Subcutaneous adipose tissue (tissue), 4 donors: ENCODE data around the gene PTPRJ. TPM values are rescaled to one million over a fixed set of nuclear protein-coding genes. Genes with fewer than 3 reads are reported as not detected.

Experiments
- total RNA-seq, 4 donors: library from RNA; depleted of rRNA; stranded (reverse); fragments of >200 nt; gene quantifications; one replicate each; pipeline ENCODE4 v1.1.0, GENCODE V29; 2016
- TF ChIP-seq, protein P1 (sequence below): fragments of 450-650 bp; IDR thresholded peaks from one replicate; pipeline ENCODE4 v1.5.1; 2016; ENCODE audit warnings: low read depth, mild to moderate bottlenecking, control low read depth, antibody characterized with exemption, moderate library complexity

The PTPRJ gene
- total RNA-seq, 4 donors from 2014 or later: 5.1 to 28.7 (median 9.4) TPM

DNA sequence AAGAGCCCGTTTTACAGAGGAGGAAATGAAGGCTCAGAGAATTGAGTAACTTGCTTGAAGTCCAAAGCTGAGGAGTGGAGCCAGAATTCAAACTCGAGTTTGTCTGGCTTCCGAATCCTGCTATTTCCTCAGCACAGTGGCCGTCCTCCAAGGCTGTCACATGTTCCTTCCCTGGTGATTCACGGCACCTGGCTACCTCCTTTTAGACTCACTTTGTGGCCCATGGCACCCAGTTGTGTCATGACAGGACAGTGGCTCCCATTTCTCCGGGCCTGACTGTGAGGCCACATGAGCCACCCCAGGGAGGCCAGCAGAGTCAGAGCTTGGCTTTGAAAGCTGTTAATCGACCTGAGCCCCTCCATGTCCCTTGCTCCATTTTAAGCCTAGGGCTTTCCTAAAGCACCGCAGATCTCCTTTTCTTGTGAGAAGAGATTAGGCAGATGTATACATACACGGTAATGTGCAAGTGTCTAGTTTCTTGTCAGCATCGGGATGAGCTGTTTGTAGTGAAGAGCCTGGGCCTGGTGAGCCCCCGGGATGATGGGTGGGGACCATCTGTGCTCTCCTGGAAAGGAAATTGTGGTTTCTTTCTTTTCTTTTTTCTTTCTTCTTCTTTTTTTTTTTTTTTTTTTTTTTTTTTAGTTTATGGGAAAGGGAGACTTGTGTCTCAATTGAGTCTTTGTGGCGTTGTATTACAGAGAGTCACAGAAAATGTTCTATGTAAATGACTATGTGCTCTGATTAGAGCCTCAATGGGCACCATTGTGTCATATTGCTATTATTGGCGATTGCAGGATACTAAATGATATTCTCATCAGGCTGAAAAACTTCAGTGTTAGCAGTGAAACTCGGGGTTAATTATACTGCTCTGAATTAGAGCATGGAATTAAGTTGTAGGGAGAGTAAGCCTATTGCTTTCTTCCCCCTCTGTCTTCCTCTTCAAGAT is 54.8 kb downstream of the PTPRJ start:
- TF ChIP-seq, protein P1, sequence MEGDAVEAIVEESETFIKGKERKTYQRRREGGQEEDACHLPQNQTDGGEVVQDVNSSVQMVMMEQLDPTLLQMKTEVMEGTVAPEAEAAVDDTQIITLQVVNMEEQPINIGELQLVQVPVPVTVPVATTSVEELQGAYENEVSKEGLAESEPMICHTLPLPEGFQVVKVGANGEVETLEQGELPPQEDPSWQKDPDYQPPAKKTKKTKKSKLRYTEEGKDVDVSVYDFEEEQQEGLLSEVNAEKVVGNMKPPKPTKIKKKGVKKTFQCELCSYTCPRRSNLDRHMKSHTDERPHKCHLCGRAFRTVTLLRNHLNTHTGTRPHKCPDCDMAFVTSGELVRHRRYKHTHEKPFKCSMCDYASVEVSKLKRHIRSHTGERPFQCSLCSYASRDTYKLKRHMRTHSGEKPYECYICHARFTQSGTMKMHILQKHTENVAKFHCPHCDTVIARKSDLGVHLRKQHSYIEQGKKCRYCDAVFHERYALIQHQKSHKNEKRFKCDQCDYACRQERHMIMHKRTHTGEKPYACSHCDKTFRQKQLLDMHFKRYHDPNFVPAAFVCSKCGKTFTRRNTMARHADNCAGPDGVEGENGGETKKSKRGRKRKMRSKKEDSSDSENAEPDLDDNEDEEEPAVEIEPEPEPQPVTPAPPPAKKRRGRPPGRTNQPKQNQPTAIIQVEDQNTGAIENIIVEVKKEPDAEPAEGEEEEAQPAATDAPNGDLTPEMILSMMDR: no peak

DNA sequence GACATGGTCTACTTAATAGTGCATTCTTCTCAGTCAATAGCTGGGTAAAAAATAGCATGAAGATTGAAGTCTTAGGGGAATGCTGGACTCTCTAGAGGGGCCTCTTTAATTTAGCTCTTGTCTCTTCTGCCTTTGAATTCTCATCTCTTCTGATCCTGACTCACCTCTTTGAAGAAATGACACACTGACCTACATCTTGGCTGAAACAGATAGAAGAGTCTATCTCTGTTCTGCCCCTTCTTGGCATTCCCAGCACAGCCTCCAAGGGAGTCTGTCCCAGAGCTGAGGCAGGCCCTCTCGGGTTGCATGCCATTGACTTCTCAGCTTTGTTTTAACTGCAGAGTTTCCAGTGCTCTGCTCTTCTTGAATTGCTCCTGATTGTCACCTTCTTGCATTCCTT is 55.7 kb downstream of the PTPRJ start:
- TF ChIP-seq, protein P1: no peak

DNA sequence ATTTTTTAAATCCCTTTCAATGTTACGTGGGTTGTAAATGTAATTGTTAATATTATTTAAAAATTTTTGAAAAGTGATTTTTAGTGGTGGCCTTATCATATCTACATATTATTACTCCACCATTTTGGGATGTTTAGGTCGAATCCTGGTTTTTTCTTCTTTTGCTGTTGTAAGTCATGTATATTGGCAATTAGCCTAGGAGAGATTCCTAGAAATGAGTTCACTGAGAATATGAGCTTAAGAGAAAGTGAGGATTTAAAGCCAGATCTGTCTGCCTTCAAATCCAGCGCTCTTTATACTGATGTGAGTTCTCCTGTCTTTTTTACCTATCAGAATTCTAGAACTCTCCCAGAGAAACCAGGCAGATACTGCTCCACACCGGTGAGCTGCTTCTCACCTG is 56.1 kb downstream of the PTPRJ start:
- TF ChIP-seq, protein P1: no peak

DNA sequence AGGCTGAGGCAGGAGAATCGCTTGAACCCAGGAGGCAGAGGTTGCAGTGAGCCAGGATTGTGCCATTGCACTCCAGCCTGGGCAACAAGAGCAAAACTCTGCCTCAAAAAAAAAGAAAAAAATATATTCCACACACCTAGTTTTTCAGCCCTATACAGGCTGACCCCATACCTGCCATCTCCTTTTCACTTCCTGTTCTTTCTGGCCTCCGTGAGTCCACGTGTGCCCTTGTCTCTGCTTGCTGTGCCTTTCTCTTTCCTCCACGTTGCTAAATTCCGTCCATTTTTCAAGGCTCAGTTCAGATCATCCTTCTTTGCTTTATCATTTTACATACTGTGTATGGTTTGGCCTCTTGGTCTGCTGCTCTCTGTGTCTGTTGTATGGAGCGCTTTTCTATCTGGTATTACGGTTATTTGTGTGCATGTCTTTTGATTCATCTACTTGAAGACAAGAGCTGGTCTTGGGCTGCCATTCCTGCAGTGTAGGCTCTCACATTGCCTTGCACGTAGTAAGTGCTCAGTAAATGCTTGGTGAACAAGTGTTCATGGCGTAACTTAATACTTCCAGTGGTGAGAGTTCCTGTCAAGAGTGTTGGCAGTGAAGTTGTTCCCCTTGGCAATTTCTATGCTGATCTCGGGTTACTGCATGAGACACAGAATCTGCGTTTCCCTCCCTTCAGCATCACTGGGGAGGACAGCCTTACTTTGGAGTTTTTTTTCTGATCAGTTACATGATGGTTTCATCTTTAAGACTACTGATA is 57.5 kb downstream of the PTPRJ start:
- TF ChIP-seq, protein P1: no peak

DNA sequence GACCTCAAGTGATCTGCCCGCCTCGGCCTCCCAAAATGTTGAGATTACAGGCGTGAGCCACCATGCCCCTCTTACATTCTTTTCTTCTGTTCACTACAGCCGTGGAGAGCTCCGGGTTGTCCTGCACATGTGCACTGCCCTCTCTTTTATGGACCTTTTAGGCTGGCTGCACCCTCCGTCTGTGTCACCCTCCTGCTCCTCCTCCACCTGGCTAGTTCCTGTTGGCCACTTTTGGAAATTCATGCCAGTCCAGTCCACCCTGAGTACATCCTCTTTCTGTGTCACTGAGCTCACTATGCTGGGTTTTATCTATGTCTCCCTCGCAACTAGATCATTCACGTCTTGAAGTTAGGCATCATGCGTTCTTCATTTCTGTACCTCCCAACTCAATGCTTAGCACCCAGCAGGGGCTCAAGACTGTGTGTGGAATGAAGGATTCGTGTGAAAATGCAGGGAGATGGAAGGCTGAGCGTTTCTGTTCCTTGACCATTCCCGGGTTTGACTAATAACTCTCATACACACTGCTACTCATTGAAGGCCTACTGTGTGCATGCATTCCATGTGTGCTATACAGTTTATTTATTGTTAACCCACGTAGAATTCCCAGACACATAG is 60.6 kb downstream of the PTPRJ start:
- TF ChIP-seq, protein P1: no peak

DNA sequence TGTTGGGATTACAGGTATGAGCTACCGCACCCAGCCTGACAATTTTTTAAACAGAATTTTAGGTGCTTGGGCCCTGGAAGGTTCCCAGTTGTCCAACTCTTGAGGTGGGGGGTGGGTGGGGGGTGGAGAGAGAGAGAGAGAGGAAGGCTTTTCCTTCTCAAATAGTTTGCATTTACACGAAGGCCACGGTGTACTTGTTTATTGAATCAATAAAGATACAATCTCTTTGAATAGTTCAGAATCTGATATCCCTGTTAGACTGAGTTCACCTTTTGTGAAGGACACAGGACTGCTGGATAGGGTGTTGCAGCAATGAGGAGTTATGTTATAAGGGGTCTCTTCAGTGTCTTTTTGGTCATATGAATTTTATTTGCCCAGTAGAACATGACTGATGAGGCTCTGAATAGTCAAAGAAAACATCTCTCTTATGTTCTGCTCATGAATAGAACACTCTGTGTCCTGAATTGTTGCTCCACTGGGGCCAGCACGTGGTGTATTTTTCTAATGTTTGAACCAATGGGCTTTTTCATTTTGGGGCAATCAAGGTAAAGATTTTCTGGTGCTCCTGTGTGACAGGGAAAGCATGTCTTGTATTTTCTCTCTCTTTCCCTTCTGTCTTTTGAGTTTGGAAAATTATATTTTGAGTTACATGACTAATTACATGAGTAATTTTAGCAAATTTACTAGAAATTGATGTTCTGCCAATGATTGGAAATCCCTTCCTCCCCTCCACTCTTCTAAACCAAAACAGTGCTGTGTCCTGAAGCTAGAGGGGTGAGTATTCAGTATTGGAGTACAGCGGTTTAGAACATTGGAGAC is 61.7 kb downstream of the PTPRJ start:
- TF ChIP-seq, protein P1: no peak
